PC-3 (cell line): Measurements from ENCODE around the gene EGFL7. TPM values are rescaled to one million over a fixed set of nuclear protein-coding genes. Genes with fewer than 3 reads are reported as not detected.

Experiments
- ATAC-seq: fragments of 200-7000 bp; cut with Tn5 transposase; 2 replicates; pipeline ENCODE4 v1.9.1; 2020; ENCODE audit warnings: mild to moderate bottlenecking, moderate library complexity
- BruUV-seq: library from RNA; stranded (reverse); fragments of 400-500 nt; replicated peaks from 2 replicates; lab custom pipeline; 2021; lab: Mats Ljungman, UMichigan
- CTCF ChIA-PET: fragments of 300-600 bp; sonication (Branson Sonifier 250); formaldehyde crosslinking; loops from one replicate; lab custom pipeline; 2022; ENCODE audit warnings: antibody characterized with exemption; lab: Charles Lee
- POLR2A ChIA-PET: fragments of 300-600 bp; sonication (Branson Sonifier 250); formaldehyde crosslinking; loops from one replicate; lab custom pipeline; 2022; ENCODE audit warnings: antibody characterized with exemption; ENCODE audit not compliant: unreplicated experiment; lab: Charles Lee
- DNase-seq: peaks from one replicate; pipeline ENCODE4 v3.0.0-alpha.2; 2015
- H2AFZ ChIP-seq: fragments of 300-600 bp; sonication (generic); 2 replicates; pipeline ENCODE4 v1.6.0; 2016; ENCODE audit warnings: antibody characterized with exemption, low read length
- H3F3A ChIP-seq: fragments of 300-600 bp; sonication (generic); one replicate; pipeline ENCODE4 v1.6.0; 2017; ENCODE audit warnings: antibody characterized with exemption, low read length, control low read depth, mild to moderate bottlenecking; ENCODE audit not compliant: unreplicated experiment
- H3K27ac ChIP-seq: fragments of 300-600 bp; sonication (generic); 2 replicates; pipeline ENCODE4 v1.5.1; 2016; ENCODE audit warnings: mild to moderate bottlenecking, low read length
- H3K27me3 ChIP-seq: fragments of 300-600 bp; sonication (generic); 2 replicates; pipeline ENCODE4 v1.6.1; 2016; ENCODE audit warnings: low read length, mixed read lengths
- H3K36me3 ChIP-seq: fragments of 300-600 bp; sonication (generic); 2 replicates; pipeline ENCODE4 v1.6.1; 2016; ENCODE audit warnings: low read depth, mixed run types, low read length, mixed read lengths
- H3K4me1 ChIP-seq: fragments of 300-600 bp; sonication (generic); 2 replicates; pipeline ENCODE4 v1.5.1; 2016; ENCODE audit warnings: low read length; ENCODE audit not compliant: insufficient read depth
- H3K4me2 ChIP-seq: fragments of 300-600 bp; sonication (generic); 2 replicates; pipeline ENCODE4 v1.6.0; 2016; ENCODE audit warnings: low read length
- H3K4me3 ChIP-seq: fragments of 300-600 bp; sonication (generic); 2 replicates; pipeline ENCODE4 v1.5.1; 2016; ENCODE audit warnings: mild to moderate bottlenecking, low read length, mixed read lengths
- H3K79me2 ChIP-seq: fragments of 300-600 bp; sonication (generic); 2 replicates; pipeline ENCODE4 v1.6.1; 2017; ENCODE audit warnings: low read length, mixed read lengths
- H3K9ac ChIP-seq: fragments of 300-600 bp; sonication (generic); 2 replicates; pipeline ENCODE4 v1.6.0; 2016; ENCODE audit warnings: mild to moderate bottlenecking, low read length
- H3K9me2 ChIP-seq: fragments of 300-600 bp; sonication (generic); replicated peaks from 2 replicates; pipeline ENCODE4 v1.6.1; 2016; ENCODE audit warnings: mixed run types, low read length, mixed read lengths
- H3K9me3 ChIP-seq: fragments of 300-600 bp; sonication (generic); 2 replicates; pipeline ENCODE4 v1.6.1; 2016; ENCODE audit warnings: low read length, mixed read lengths
- H4K20me1 ChIP-seq: fragments of 300-600 bp; sonication (generic); 2 replicates; pipeline ENCODE4 v1.6.1; 2016; ENCODE audit warnings: low read length, mixed read lengths
- EZH2 ChIP-seq: fragments of 300-600 bp; sonication (generic); IDR thresholded peaks from one replicate; pipeline ENCODE4 v1.6.1; 2017; ENCODE audit warnings: antibody characterized with exemption, mild to moderate bottlenecking, low read length; ENCODE audit not compliant: unreplicated experiment
- EZH2phosphoT487 ChIP-seq: fragments of 300-600 bp; sonication (generic); IDR thresholded peaks from 2 replicates; pipeline ENCODE4 v1.6.1; 2018; ENCODE audit warnings: mild to moderate bottlenecking, antibody characterized with exemption, low read length, borderline replicate concordance
- intact Hi-C: fragments of 100-400 bp; cut with micrococcal nuclease; formaldehyde crosslinking; loops from 2 replicates; pipeline ENCODE4 v1.9.0; 2023
- total RNA-seq: library from RNA; depleted of rRNA; stranded (reverse); fragments of >200 nt; gene quantifications from 2 replicates; pipeline ENCODE4 v1.2.3, GENCODE V29; 2014
- TF ChIP-seq, protein P1 (sequence below): fragments of 300-600 bp; sonication (generic); conservative IDR thresholded peaks from 2 replicates; pipeline ENCODE4 v1.5.1; 2017; ENCODE audit warnings: antibody characterized with exemption, low read depth, mild to moderate bottlenecking, low read length

EGFL7 gene
- total RNA-seq, 1 experiment from 2014 or later = 23.1 TPM

- no peaks in the 10 kb centered on the region for H3K36me3 ChIP-seq
- BruUV-seq = no TSS peak
- H4K20me1 ChIP-seq = no peaks in the 10 kb centered on the region
- TF ChIP-seq, protein P1, sequence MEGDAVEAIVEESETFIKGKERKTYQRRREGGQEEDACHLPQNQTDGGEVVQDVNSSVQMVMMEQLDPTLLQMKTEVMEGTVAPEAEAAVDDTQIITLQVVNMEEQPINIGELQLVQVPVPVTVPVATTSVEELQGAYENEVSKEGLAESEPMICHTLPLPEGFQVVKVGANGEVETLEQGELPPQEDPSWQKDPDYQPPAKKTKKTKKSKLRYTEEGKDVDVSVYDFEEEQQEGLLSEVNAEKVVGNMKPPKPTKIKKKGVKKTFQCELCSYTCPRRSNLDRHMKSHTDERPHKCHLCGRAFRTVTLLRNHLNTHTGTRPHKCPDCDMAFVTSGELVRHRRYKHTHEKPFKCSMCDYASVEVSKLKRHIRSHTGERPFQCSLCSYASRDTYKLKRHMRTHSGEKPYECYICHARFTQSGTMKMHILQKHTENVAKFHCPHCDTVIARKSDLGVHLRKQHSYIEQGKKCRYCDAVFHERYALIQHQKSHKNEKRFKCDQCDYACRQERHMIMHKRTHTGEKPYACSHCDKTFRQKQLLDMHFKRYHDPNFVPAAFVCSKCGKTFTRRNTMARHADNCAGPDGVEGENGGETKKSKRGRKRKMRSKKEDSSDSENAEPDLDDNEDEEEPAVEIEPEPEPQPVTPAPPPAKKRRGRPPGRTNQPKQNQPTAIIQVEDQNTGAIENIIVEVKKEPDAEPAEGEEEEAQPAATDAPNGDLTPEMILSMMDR = no peak
- no peak for TF ChIP-seq EZH2
- no peak for TF ChIP-seq EZH2phosphoT487
- ChIA-PET POLR2A (interaction anchor here (0.6 kb wide), 1 partner anchor 23 kb away, joined by 7 read pairs; no protein-coding TSS in a partner anchor), CTCF (interaction anchor here (0.6 kb wide), 1 partner anchor 92 kb away, joined by 8 read pairs; the partner anchor contains the start of gene LCN8)
- H2AFZ ChIP-seq = no peak overlapping the region
- no peaks in the 10 kb centered on the region for H3K9me2 ChIP-seq
- no peaks in the 10 kb centered on the region for H3K9me3 ChIP-seq
- H3F3A ChIP-seq = no peaks in the 10 kb centered on the region
- peak overlapping the region; percentile 42; the same call in 1 of the 2 replicates for H3K4me3 ChIP-seq
- H3K4me1 ChIP-seq = no peaks in the 10 kb centered on the region
- no peak overlapping the region for H3K9ac ChIP-seq
- peak overlapping the region; percentile 63 for H3K4me2 ChIP-seq
- H3K27me3 ChIP-seq = no peaks in the 10 kb centered on the region
- intact Hi-C loops = no loop called here
- H3K27ac ChIP-seq = no peak overlapping the region
- 0 out of 2 replicates have a peak, but pooled peaks have one; percentile 5 for ATAC-seq
- DNase-seq = no peak
- H3K79me2 ChIP-seq = no peaks in the 10 kb centered on the region
Measured at GRCh38 chr9:136665704-136666371, 3.1 kb downstream of the EGFL7 start.

DNA sequence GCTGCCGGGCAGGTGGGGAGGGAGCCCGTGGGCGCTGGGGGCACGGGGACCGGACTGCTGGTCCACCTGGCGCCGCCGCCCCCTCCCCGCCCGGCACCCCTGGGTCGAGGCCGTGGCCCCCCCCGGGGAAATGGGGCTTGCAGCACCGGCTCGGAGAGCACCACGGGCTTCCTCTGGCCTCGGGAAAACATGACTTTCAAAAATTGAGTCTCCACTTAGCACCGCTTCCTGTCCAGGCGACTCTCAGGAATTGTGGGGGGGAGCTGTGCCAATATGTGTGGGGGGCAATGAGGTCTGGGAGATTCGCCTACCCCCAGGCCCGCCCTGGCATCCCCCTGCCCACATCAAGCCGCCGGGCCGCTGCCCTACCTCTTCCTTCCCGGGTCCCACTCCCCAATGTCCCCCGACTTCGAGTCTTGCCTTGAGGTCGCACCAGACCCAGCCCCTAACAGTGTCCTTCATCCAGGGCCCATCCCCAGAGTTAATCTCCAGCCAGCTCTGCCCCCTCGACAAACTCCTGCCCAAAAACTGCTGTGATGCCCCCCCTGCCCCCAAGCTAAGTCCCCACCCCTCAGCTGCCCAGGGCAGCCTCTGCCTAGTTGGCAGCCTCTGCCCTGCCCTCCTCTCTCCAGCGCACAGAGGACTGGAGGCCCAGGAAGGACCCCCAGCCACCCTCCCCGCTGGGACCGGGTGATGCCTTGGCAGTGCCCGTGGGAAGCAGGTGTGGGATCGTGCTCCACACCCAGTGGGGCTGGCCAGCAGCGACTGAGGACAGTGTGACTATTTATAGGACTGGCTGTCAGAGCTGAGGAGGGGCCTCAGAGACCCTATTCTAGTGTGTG is 3.9 kb downstream of the EGFL7 start:
- Histone ChIP-seq H3K79me2 (no peaks in the 10 kb centered on the region), H2AFZ (no peak overlapping the region), H3K9me3 (no peaks in the 10 kb centered on the region), H3K9me2 (no peaks in the 10 kb centered on the region), H3K9ac (no peak overlapping the region), H3K4me1 (no peaks in the 10 kb centered on the region), H3K36me3 (no peaks in the 10 kb centered on the region), H3K4me2 (peak overlapping the region; percentile 63), H3K4me3 (peak overlapping the region; percentile 42; the same call in 1 of the 2 replicates), H3K27ac (no peak overlapping the region), H3K27me3 (no peaks in the 10 kb centered on the region), H3F3A (no peaks in the 10 kb centered on the region), H4K20me1 (no peaks in the 10 kb centered on the region)
- no peak for TF ChIP-seq EZH2phosphoT487
- TF ChIP-seq EZH2 = no peak
- TF ChIP-seq, protein P1 = no peak
- no TSS peak for BruUV-seq
- ATAC-seq = no peak
- intact Hi-C loops = no loop called here
- no peak for DNase-seq
- ChIA-PET POLR2A (interaction anchor here (0.6 kb wide), 1 partner anchor 23 kb away, joined by 7 read pairs; no protein-coding TSS in a partner anchor), CTCF (interaction anchor here (0.6 kb wide), 1 partner anchor 92 kb away, joined by 8 read pairs; the partner anchor contains the start of gene LCN8)
